ENCODE results near the gene CLINT1.
A peak's percentile ranks its signal among the peaks of the same experiment; 100 is the strongest.

The CLINT1 gene

DNA sequence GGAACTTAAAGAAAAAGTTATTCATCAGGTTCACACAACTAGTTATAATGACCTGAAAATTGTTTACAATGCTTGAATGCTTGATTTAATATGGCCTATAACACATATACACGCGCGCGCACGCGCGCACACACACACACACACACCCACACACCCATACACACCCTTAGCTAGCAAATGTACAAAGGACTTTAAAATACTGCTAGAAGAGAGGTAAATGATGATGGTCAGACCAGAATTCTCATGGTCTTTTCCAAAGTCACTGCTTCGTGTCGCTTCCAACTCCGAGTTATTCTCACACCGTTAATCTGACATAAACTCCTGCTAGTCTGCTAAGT is 109.5 kb downstream of the CLINT1 start:
- DNase-seq, result no peak

DNA sequence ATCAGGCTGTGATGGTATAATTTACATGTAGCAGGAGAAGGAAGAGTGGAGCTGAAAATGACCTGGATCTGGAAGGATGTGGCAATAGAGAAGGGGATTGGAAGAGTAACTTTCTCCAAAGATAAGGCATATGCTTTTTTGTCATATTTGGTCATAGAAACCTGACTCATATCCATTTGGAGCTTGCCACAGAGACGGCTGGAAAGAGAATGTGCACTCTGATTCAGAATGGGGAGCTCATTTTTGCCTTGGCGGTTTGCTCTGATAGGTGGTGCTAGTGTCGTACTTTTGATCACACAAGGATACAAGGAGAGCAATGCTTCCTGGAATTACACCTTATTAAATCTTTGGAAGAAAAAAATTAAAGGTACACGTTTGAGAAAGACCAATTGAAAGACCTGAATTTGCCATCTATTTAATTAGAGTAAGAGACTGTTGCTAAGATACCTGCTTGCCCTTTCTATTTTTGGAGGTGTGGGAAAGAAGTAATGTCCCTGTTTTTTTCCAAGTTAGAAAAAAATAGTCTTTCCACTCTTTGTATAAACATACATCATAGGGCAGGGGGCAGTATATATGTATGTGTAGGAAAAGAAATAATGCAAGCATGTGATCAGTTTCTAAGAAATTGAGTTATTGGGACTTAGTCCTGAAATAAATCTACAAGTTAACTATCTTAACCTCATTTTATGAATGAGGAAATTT is 110.0 kb downstream of the CLINT1 start:
- no peak for DNase-seq

DNA sequence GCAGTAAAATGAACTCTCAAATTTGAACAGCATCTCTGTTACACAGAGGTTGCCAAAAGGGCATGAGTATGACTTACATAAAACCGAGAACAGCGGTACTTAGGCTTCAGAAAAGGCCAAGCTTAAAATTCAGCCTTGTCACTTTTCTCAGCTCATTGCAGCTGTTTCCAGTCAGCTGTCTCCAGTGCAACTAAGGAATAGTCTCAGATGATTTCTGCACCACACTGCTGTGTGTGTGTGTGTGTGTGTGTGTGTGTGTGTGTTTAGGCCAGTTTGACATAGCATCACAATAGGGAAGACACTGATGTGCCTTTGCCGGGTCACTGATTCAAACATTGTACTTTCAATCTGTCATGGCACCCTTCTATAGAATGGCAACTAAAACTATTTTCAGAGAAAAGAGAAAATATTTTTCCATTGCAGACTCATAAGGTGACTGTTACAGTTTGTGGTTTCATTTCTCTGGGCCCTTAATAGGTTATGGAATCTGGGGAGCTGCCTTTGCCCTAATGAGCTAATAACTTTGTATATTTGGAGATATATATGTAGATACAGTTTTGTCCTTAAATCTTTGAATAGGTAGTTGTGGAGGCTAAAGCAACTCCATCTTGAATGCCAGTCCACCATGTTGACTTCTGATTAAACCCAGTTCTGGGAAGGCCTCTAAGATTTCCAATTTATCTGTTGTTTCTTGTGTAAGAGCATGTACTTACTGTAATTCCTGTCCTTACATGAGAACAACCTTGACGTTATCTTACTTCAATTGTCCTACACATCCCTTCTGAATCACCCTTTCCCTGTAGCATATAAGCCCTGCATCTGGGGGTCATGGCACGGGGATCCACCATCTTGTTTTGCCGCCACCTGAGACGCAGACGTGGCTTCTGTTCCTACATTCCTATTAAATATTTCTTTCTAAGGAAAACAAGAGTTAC is 110.9 kb downstream of the CLINT1 start:
- no peak for DNase-seq

DNA sequence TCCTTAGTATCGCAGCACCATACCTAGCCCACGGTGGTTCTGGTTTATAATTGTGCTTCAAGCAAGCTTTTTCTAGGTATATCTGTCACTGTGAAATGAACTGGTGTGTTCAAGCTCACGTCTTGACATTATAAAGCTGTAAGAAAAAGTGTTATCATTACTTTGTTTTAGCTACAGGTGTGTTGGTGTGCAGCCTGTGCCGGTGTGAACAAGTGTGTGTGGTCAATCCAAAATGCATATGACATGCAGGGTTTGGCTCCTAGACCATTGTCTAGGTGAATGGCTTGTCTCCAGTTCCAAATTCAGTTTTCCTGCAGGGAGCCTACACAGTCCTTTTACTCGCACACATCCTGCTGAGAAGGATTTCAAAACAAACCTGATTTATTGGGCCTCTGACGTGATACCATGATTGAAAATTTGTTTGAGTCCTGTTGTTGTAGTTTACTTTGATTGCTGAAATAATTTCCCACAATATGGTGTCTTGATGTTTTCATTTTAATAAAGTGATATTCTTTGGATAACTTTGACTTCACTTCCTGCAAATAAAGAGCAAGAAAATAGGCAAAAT is 111.7 kb downstream of the CLINT1 start:
- DNase-seq, result no peak

DNA sequence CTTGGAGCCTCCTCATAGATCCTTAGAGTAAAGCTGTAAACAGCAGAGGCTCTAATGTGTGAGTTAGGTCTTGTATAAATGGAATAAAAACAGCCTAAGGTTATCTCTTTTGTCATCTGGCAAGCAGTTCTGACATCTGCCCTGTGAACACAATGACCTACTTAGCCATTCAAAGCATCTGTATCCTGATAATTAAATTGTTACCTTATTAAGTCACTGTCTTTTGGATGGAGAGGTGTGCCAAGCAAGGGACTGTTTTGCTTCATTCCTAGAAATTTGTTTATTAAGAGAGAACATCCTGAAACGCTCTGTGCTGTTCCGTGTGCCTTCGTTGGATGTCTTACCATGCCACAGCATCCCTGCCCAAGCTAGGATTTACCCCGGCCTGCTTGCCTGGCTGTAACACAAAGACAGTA is 113.9 kb downstream of the CLINT1 start:
- DNase-seq, result no peak

DNA sequence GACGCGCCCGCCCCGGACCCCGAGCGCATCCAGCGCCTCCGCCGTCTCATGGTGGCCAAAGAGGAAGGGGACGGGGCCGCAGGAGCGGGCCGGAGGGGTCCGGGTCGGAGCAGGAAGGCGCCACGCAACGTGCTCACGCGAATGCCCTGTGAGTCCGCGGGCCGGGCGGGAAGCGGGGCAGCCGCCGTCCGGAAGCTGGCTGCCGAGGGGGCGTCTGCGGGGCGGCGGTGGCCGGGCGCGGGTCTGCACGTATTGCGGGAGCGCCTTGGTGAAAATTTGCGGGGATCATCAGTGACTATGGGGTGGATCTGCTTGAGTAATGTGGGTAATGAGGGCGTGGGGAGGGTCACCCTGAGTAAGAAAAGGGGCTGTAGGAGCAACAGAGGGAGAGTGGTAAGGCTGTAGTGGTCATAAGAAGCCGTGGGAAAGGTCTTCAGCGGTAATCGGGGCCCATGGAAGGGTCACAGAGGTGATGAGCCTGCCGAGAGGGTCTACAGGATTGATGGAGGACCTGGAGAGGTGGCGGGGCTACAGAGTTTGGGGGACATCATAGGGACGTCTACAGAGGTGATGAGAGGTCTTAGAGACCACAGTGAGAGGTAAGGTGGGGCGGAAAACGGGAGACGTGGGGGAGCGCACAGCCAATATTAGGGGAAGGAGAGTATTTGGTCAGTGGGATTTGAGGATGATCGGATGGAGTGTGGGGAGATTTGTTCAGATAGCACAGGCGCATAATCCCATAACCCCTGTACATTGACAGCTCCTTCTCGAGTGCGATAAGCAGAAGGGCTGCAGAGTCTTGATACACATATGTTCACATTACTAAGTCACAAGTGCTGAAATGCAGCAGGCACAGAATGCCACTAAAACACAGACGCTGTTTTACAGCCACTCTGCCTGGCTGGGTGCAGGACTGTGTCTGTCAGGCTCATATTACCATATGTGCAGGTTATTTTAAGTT is 114.6 kb downstream of the CLINT1 start:
- peak; percentile 62 for DNase-seq

DNA sequence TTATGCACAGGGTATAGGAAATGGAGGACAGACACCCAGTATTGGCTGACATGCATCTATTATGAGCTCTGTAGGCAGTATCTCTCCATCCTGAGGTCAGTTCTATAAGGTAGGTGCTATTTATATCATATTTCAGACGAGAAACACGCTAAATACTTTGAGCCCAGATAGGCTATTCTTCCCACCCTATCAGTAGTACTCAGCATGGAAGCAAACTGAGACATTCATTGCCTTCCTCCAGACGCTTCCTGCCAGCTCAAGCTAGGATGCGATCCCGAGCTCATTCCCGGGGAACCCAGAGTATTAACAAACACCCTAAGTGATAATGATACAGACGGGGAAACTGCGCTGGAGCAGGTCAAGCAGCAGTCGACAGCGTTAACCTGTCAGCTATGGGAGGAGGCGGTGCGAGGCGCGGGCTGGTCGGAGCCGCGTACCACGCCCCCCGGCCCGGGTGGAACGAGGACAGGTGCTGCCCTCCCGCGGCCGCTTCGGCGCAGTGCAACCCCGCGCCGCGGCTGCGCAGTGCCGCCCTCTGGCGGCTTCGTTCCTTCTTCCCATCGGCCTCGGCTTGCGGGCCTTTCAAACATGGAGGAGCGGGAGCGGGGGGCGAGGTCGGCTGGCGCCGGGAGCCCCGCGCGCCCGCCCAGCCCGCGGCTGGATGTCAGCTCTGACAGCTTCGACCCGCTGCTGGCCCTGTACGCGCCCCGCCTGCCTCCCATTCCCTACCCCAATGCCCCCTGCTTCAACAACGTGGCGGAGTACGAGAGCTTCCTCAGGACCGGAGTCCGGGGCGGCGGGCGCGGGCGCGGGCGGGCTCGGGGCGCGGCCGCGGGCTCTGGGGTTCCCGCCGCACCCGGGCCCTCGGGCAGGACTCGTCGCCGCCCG is 115.5 kb downstream of the CLINT1 start, which contains the start of gene LSM11:
Gene LSM11 (plus strand): TSS at position 550 of the 888 bp plus-strand sequence. CDS start 39 bp downstream, at position 589.
- DNase-seq, result peak; percentile 94

DNA sequence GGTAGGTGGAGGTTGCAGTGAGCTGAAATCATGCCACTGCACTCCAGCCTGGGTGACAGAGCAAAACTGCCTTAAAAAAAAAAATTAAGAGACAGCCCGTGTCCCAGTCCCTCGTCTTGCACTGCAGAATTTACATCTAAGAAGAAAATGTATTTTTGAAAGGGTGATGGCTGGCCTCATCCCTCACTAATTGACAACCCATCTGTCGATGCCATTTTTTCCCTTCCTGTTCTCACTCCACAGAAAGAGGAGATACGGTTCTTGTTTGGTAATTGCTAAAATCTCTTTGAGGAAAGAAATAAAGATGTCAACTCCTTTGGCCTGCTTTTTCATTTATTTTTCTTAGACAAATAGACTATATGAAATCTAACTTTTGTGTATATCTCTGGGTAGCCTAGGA is 117.8 kb downstream of the CLINT1 start:
- no peak for DNase-seq

DNA sequence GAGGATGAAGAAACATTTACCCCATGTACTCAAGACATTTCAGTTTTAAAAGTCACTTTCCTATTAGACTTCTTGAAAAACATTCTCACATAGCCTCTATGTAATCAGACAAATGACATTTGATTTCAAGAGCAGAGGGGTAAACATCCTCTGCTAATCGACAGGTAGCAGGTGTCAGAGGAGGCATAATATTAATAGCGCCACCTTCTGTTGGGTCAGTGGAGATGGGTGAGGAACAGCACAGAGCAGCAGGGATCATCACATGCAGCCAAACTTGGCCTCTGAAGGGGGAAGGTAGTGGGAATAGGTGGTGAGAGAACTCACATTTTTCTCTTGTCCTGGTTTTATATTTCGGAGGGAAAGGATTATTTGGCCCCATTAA is 118.7 kb downstream of the CLINT1 start:
- peak; percentile 84 for DNase-seq

DNA sequence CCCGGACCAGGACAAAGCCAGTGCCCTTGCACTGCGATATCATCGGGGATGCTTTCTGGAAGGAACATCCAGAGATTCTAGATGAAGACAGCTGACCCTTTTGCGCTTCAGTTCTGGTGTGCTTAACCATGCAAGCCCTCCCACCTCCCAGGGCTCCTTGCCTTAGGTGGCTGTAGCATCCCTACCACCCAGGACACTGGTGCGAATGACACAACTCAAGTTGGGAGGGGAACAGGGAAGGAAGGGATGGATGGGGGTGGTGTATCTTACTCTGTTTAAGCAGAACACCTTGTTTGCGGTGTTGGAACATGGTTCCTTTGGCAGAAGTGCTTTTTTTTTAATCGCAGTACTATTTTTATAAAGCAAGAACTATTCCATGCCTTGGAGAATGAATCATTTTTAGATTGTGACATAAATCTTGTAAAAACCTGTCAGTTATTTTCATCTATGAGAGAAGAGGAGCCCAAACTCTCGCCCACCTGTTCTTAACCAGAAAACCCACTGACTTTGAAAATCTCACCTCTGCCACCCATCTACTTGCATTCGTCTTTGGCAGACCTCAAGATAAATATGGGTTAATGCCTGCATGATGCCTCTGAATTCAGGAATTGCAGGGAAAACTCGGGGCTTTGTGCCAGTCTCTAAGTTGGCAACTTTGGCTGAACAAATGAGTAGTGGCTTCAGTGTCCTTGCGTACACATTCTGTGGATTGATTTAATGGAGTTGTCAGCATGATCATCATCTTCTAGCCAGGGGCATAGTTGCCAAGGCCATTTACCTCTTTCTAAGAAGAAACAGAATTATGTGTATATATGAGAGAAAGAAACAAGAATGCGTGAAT is 119.3 kb downstream of the CLINT1 start:
- no peak for DNase-seq

DNA sequence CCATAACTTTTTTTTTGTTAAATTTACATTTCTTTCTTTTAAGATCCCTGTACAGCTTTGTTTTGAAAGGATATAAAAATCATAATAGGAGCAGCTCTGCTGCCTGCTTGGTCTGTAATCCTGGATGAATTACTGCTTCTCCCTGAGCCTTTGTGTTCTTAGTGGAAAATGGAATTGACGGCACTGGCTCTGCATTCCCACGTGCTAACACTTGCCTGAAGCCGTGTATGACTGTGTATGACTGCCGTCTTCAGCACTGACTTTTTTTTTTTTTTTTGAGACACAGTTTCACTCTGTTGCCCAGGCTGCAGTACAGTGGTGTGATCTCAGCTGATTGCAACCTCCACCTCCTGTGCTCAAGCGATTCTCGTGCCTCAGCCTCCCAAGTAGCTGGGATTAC is 123.0 kb downstream of the CLINT1 start:
- DNase-seq, result no peak
